DOHH2 (cell line): Measurements from ENCODE around the gene MRPS2.

Experiments
- EZH2phosphoT487 ChIP-seq: fragments of 200-600 bp; sonication (generic); IDR thresholded peaks from 2 replicates; pipeline ENCODE4 v1.6.1; 2017; ENCODE audit warnings: borderline replicate concordance, mild to moderate bottlenecking, antibody characterized with exemption, low read length, moderate library complexity, mixed read lengths
- TF ChIP-seq, protein P1 (sequence below): fragments of 200-600 bp; sonication (generic); IDR thresholded peaks from one replicate; pipeline ENCODE4 v1.5.1; 2014; ENCODE audit warnings: antibody characterized with exemption, mild to moderate bottlenecking, low read depth, low read length; ENCODE audit not compliant: poor library complexity, severe bottlenecking

DNA sequence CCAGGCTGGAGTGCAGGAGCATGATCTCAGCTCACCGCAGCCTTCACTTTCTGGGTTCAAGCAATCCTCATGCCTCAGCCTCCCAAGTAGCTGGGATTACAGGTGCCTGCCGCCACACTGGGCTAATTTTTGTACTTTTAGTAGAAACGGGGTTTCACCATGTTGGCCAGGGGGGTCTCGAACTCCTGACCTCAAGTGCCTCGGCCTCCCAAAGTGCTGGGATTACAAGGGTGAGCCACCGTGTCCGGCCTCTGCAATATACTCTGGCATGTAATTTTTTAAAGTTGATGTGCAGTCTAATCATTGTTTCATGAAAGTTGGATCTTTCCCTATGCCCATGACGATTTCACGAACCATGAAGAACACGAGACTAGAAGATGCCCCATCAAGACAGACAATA, 49.5 kb upstream of the MRPS2 start:
- TF ChIP-seq, protein P1, sequence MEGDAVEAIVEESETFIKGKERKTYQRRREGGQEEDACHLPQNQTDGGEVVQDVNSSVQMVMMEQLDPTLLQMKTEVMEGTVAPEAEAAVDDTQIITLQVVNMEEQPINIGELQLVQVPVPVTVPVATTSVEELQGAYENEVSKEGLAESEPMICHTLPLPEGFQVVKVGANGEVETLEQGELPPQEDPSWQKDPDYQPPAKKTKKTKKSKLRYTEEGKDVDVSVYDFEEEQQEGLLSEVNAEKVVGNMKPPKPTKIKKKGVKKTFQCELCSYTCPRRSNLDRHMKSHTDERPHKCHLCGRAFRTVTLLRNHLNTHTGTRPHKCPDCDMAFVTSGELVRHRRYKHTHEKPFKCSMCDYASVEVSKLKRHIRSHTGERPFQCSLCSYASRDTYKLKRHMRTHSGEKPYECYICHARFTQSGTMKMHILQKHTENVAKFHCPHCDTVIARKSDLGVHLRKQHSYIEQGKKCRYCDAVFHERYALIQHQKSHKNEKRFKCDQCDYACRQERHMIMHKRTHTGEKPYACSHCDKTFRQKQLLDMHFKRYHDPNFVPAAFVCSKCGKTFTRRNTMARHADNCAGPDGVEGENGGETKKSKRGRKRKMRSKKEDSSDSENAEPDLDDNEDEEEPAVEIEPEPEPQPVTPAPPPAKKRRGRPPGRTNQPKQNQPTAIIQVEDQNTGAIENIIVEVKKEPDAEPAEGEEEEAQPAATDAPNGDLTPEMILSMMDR, result no peak
- no peak for TF ChIP-seq EZH2phosphoT487
